HEK293 (cell line): Measurements from ENCODE around the gene KLHL29.

Source experiments
- CTCF ChIP-seq: fragments of 450-650 bp; formaldehyde crosslinking; IDR thresholded peaks from 2 replicates; pipeline ENCODE4 v1.5.1; 2016; ENCODE audit warnings: missing biosample characterization, missing genetic modification characterization
- HOXA7 ChIP-seq: sonication (generic); formaldehyde crosslinking; IDR thresholded peaks from 2 replicates; pipeline ENCODE4 v1.8.1; 2022; ENCODE audit warnings: missing genetic modification reagents, borderline replicate concordance
- PRDM1 ChIP-seq: fragments of 450-650 bp; formaldehyde crosslinking; IDR thresholded peaks from 2 replicates; pipeline ENCODE4; 2016; ENCODE audit warnings: missing biosample characterization, missing genetic modification characterization
- YY1 ChIP-seq: fragments of 450-650 bp; formaldehyde crosslinking; IDR thresholded peaks from 2 replicates; pipeline ENCODE4 v1.5.1; 2018; ENCODE audit warnings: missing biosample characterization, missing genetic modification characterization
- ZNF785 ChIP-seq: fragments of 450-650 bp; formaldehyde crosslinking; IDR thresholded peaks from 2 replicates; pipeline ENCODE4 v1.5.1; 2016; ENCODE audit warnings: missing biosample characterization, missing genetic modification characterization
- TF ChIP-seq, protein P1 (sequence below): fragments of 450-650 bp; formaldehyde crosslinking; IDR thresholded peaks from 2 replicates; pipeline ENCODE4 v1.5.1; 2016; ENCODE audit warnings: missing biosample characterization, missing genetic modification characterization

GRCh38 chr2:23538566-23538965 is 153.6 kb downstream of the KLHL29 start:
- TF ChIP-seq YY1, result no peak
- no peak for TF ChIP-seq ZNF785
- no peak for TF ChIP-seq HOXA7 (CRISPR knock-in tag)
- TF ChIP-seq PRDM1 (tag by site-specific recombination), result no peak
- TF ChIP-seq, protein P1, sequence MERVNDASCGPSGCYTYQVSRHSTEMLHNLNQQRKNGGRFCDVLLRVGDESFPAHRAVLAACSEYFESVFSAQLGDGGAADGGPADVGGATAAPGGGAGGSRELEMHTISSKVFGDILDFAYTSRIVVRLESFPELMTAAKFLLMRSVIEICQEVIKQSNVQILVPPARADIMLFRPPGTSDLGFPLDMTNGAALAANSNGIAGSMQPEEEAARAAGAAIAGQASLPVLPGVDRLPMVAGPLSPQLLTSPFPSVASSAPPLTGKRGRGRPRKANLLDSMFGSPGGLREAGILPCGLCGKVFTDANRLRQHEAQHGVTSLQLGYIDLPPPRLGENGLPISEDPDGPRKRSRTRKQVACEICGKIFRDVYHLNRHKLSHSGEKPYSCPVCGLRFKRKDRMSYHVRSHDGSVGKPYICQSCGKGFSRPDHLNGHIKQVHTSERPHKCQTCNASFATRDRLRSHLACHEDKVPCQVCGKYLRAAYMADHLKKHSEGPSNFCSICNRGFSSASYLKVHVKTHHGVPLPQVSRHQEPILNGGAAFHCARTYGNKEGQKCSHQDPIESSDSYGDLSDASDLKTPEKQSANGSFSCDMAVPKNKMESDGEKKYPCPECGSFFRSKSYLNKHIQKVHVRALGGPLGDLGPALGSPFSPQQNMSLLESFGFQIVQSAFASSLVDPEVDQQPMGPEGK (tag by site-specific recombination), result no peak
- no peak for TF ChIP-seq CTCF
